HCT116 (cell line): ENCODE measurements around the gene FNIP2. TPM values are rescaled to one million over a fixed set of nuclear protein-coding genes. Genes with fewer than 3 reads are reported as not detected.

Experiments
- ATAC-seq: fragments of 200-7000 bp; cut with Tn5 transposase; 2 replicates; pipeline ENCODE4 v1.9.1; 2020; ENCODE audit warnings: mild to moderate bottlenecking, moderate library complexity
- BruUV-seq: library from RNA; stranded (reverse); fragments of 400-500 nt; replicated peaks from 2 replicates; lab custom pipeline; 2021; lab: Mats Ljungman, UMichigan
- CTCF ChIA-PET: fragments of 300-600 bp; sonication (Branson Sonifier 250); formaldehyde crosslinking; loops from one replicate; lab custom pipeline; 2021; ENCODE audit warnings: antibody characterized with exemption; lab: Charles Lee
- POLR2A ChIA-PET: fragments of 300-600, 350-600 bp; sonication (Branson Sonifier 250); formaldehyde crosslinking; loops from one replicate; lab custom pipeline; 2021; ENCODE audit warnings: antibody characterized with exemption; lab: Charles Lee
- RAD21 ChIA-PET, 2 experiments: fragments of 300-600 bp; sonication (Branson Sonifier 250); formaldehyde crosslinking; loops; one replicate each; lab custom pipeline; 2023; ENCODE audit warnings: low total read pairs in 2 of 2; ENCODE audit not compliant: uncharacterized antibody in 2 of 2, unreplicated experiment in 2 of 2, low non-redundant PET in 1 of 2; lab: Charles Lee
- DNase-seq: peaks from one replicate; pipeline ENCODE4 v3.0.0-alpha.2; 2010; ENCODE audit warnings: low read depth, low spot score
- H2AFZ ChIP-seq: fragments of 200-600 bp; shearing (Covaris generic), sonication (generic); 2 replicates; pipeline ENCODE4 v1.6.1; 2017; ENCODE audit warnings: low read depth, mixed run types, mixed read lengths, antibody characterized with exemption, low read length; ENCODE audit not compliant: poor library complexity, severe bottlenecking
- H3K27ac ChIP-seq: 2 replicates; pipeline ENCODE4 v1.5.1; 2012; ENCODE audit warnings: low read depth, low read length
- H3K27me3 ChIP-seq: fragments of 200-600 bp; sonication (generic); 2 replicates; pipeline ENCODE4 v1.6.1; 2016; ENCODE audit warnings: mixed run types, low read length, mixed read lengths; ENCODE audit not compliant: insufficient read depth
- H3K36me3 ChIP-seq, 2 experiments: fragments of 200-500 bp in 1 of 2; fragments of 200-600 bp in 1 of 2; sonication (Bioruptor generic) in 1 of 2; sonication (generic) in 1 of 2; 2 replicates each; pipeline versions ENCODE4 v1.5.1 to v1.6.1; 2014 to 2016; ENCODE audit warnings: low read length in 2 of 2, inconsistent platforms in 1 of 2, mixed read lengths in 1 of 2, mixed run types in 1 of 2; ENCODE audit not compliant: insufficient read depth in 2 of 2, control insufficient read depth in 1 of 2
- H3K4me1 ChIP-seq, 2 experiments: fragments of 200-600 bp in 1 of 2; sonication (generic) in 1 of 2; 2 replicates each; pipeline versions ENCODE4 v1.5.1 to v1.6.1; 2012 to 2017; ENCODE audit warnings: low read length in 2 of 2, inconsistent platforms in 1 of 2, mild to moderate bottlenecking in 1 of 2, mixed read lengths in 1 of 2, mixed run types in 1 of 2, moderate library complexity in 1 of 2; ENCODE audit not compliant: insufficient read depth in 2 of 2, control insufficient read depth in 1 of 2
- H3K4me2 ChIP-seq: fragments of 200-600 bp; sonication (generic); 2 replicates; pipeline ENCODE4 v1.6.1; 2017; ENCODE audit warnings: mixed run types, low read length, mixed read lengths
- H3K4me3 ChIP-seq, 2 experiments: fragments of 200-600 bp in 1 of 2; sonication (generic) in 1 of 2; replicated peaks in 1 of 2; 2 replicates each; pipeline ENCODE4 v1.5.1; 2011 to 2016; ENCODE audit warnings: low read length in 2 of 2, control low read depth in 1 of 2, low read depth in 1 of 2, mild to moderate bottlenecking in 1 of 2, mixed read lengths in 1 of 2, mixed run types in 1 of 2
- H3K79me2 ChIP-seq: fragments of 200-600 bp; sonication (generic); 2 replicates; pipeline ENCODE4 v1.6.1; 2017; ENCODE audit warnings: mild to moderate bottlenecking, mixed run types, low read length, moderate library complexity, mixed read lengths; ENCODE audit not compliant: insufficient read depth
- H3K9ac ChIP-seq: fragments of 200-600 bp; sonication (generic); 2 replicates; pipeline ENCODE4 v1.6.1; 2016; ENCODE audit warnings: low read length, mixed read lengths
- H3K9me2 ChIP-seq: fragments of 200-600 bp; sonication (generic), shearing (Covaris generic); 2 replicates; pipeline ENCODE4 v1.6.1; 2017; ENCODE audit warnings: mixed run types, mild to moderate bottlenecking, moderate library complexity; ENCODE audit not compliant: insufficient read depth
- H3K9me3 ChIP-seq, 2 experiments: fragments of 200-500 bp in 1 of 2; fragments of 200-600 bp in 1 of 2; sonication (Bioruptor generic) in 1 of 2; sonication (generic) in 1 of 2; 2 replicates each; pipeline ENCODE4 v1.6.1; 2014 to 2017; ENCODE audit warnings: low read length in 2 of 2, mixed read lengths in 2 of 2, inconsistent platforms in 1 of 2, low read depth in 1 of 2, mild to moderate bottlenecking in 1 of 2, mixed run types in 1 of 2, moderate library complexity in 1 of 2; ENCODE audit not compliant: control insufficient read depth in 1 of 2, insufficient read depth in 1 of 2
- H4K20me1 ChIP-seq: fragments of 200-600 bp; sonication (generic), shearing (Covaris generic); 2 replicates; pipeline ENCODE4 v1.6.1; 2017; ENCODE audit warnings: mixed run types, mild to moderate bottlenecking, moderate library complexity; ENCODE audit not compliant: insufficient read depth
- CBX3 ChIP-seq: IDR thresholded peaks from 2 replicates; pipeline ENCODE4 v1.6.1; 2012; ENCODE audit warnings: low read depth
- CEBPB ChIP-seq: IDR thresholded peaks from 2 replicates; pipeline ENCODE4 v1.6.1; 2012; ENCODE audit warnings: low read depth
- CTCF ChIP-seq, 3 experiments: fragments of 200-600 bp in 1 of 3; sonication (generic) in 1 of 3; IDR thresholded peaks in 2 of 3; conservative IDR thresholded peaks in 1 of 3; 2 replicates each; pipeline ENCODE4 v1.5.1; 2012 to 2017; ENCODE audit warnings: low read depth in 2 of 3, low read length in 2 of 3, antibody characterized with exemption in 1 of 3, borderline replicate concordance in 1 of 3, control low read depth in 1 of 3, mild to moderate bottlenecking in 1 of 3, mixed read lengths in 1 of 3, mixed run types in 1 of 3, moderate library complexity in 1 of 3; ENCODE audit not compliant: insufficient read depth in 1 of 3
- EZH2phosphoT487 ChIP-seq: fragments of 200-600 bp; IDR thresholded peaks from 2 replicates; pipeline ENCODE4 v1.6.1; 2018; ENCODE audit warnings: antibody characterized with exemption, borderline replicate concordance
- JUND ChIP-seq: IDR thresholded peaks from 2 replicates; pipeline ENCODE4 v1.6.1; 2012
- MAX ChIP-seq: IDR thresholded peaks from 2 replicates; pipeline ENCODE4 v1.6.1; 2012
- POLR2A ChIP-seq: IDR thresholded peaks from 2 replicates; pipeline ENCODE4 v1.7.0; 2011; ENCODE audit warnings: borderline replicate concordance; ENCODE audit not compliant: insufficient read depth, insufficient read length; ENCODE audit errors: extremely low read depth
- REST ChIP-seq: IDR thresholded peaks from 2 replicates; pipeline ENCODE4 v1.6.1; 2012; ENCODE audit warnings: low read depth
- SP1 ChIP-seq: IDR thresholded peaks from 2 replicates; pipeline ENCODE4 v1.6.1; 2012; ENCODE audit warnings: low read depth
- SRF ChIP-seq: IDR thresholded peaks from 2 replicates; pipeline ENCODE4 v1.6.1; 2012; ENCODE audit warnings: low read depth
- ZBTB33 ChIP-seq: IDR thresholded peaks from 2 replicates; pipeline ENCODE4 v1.6.1; 2011; ENCODE audit warnings: mild to moderate bottlenecking, low read length, moderate library complexity; ENCODE audit not compliant: insufficient replicate concordance; ENCODE audit errors: extremely low read depth
- ZFX ChIP-seq: fragments of 450-650 bp; IDR thresholded peaks from 2 replicates; pipeline ENCODE4 v1.6.1; 2017
- ZNF274 ChIP-seq: fragments of 200-500 bp; sonication (Bioruptor generic); IDR thresholded peaks from 2 replicates; pipeline ENCODE4 v1.6.1; 2014; ENCODE audit warnings: mild to moderate bottlenecking, low read depth, low read length, inconsistent platforms
- intact Hi-C: fragments of 100-400 bp; cut with micrococcal nuclease; formaldehyde crosslinking; loops from 2 replicates; pipeline ENCODE4 v1.10.0; 2022
- total RNA-seq: library from RNA; stranded (reverse); gene quantifications from one replicate; pipeline ENCODE4 v1.2.1, GENCODE V29; 2021; ENCODE audit not compliant: unreplicated experiment

Gene FNIP2
- total RNA-seq, 1 experiment from 2014 or later: 4.8 TPM

GRCh38 chr4:158816955-158817354, 48.1 kb downstream of the FNIP2 start:
- H2AFZ ChIP-seq: no peak overlapping the region
- ChIA-PET RAD21 (no interaction called here), POLR2A (no interaction called here), CTCF (no interaction called here)
- no peaks in the 10 kb centered on the region for H3K4me1 ChIP-seq
- H3K4me2 ChIP-seq: no peak overlapping the region
- DNase-seq: no peak
- H3K27me3 ChIP-seq: no peaks in the 10 kb centered on the region
- BruUV-seq: no TSS peak
- ATAC-seq: no peak
- H3K9me2 ChIP-seq: no peaks in the 10 kb centered on the region
- no peaks in the 10 kb centered on the region for H3K36me3 ChIP-seq
- no peaks in the 10 kb centered on the region for H3K9me3 ChIP-seq
- intact Hi-C loops: no loop called here
- H3K27ac ChIP-seq: no peak overlapping the region
- H3K79me2 ChIP-seq: no peaks in the 10 kb centered on the region
- TF ChIP-seq MAX (no peak), SRF (no peak), CEBPB (no peak), ZNF274 (no peak)
- no peak overlapping the region for H3K9ac ChIP-seq
- H4K20me1 ChIP-seq: no peaks in the 10 kb centered on the region
- H3K4me3 ChIP-seq: no peak overlapping the region

- no peak overlapping the region for H3K27ac ChIP-seq
- no peak overlapping the region for H2AFZ ChIP-seq
- no peak overlapping the region for H3K4me3 ChIP-seq
- no peaks in the 10 kb centered on the region for H3K27me3 ChIP-seq
- H3K79me2 ChIP-seq: no peaks in the 10 kb centered on the region
- H3K9me3 ChIP-seq: no peaks in the 10 kb centered on the region
- H3K36me3 ChIP-seq: no peaks in the 10 kb centered on the region
- H3K4me2 ChIP-seq: no peak overlapping the region
- ChIA-PET CTCF (no interaction called here), RAD21 (no interaction called here), POLR2A (no interaction called here)
- DNase-seq: no peak
- intact Hi-C loops: no loop called here
- BruUV-seq: no TSS peak
- ATAC-seq: no peak
- H4K20me1 ChIP-seq: no peaks in the 10 kb centered on the region
- no peak overlapping the region for H3K9ac ChIP-seq
- no peaks in the 10 kb centered on the region for H3K4me1 ChIP-seq
- H3K9me2 ChIP-seq: no peaks in the 10 kb centered on the region
- TF ChIP-seq POLR2A (no peak), ZBTB33 (no peak), ZFX (no peak), EZH2phosphoT487 (no peak), CTCF (IDR thresholded peaks at IDR 0.05 in 2 of 3, conservative IDR thresholded peaks at IDR 0.05 in 1 of 3; ENCODE audit: borderline replicate concordance in 1 of 3, insufficient read depth in 1 of 3, low read depth in 2 of 3, low read length in 2 of 3) (no peak), SP1 (no peak), REST (no peak), JUND (no peak), CEBPB (no peak), CBX3 (no peak)
Measured at GRCh38 chr4:158817562-158818296, 48.9 kb downstream of the FNIP2 start.
